C4-2B (cell line): ENCODE measurements around the gene IGFALS.

Experiments
- H3K27ac ChIP-seq: fragments of 450-650 bp; 2 replicates; pipeline ENCODE4 v1.5.1; 2017
- ZFX ChIP-seq: fragments of 450-650 bp; IDR thresholded peaks from 2 replicates; pipeline ENCODE4 v1.6.1; 2017
- TF ChIP-seq, protein P1 (sequence below): fragments of 450-650 bp; conservative IDR thresholded peaks from 2 replicates; pipeline ENCODE4 v1.5.1; 2017; ENCODE audit warnings: mild to moderate bottlenecking

Gene IGFALS

GRCh38 chr16:1816396-1817275 lies 23.1 kb upstream of the IGFALS start:
- no peak overlapping the region for H3K27ac ChIP-seq
- TF ChIP-seq ZFX: no peak
- TF ChIP-seq, protein P1, sequence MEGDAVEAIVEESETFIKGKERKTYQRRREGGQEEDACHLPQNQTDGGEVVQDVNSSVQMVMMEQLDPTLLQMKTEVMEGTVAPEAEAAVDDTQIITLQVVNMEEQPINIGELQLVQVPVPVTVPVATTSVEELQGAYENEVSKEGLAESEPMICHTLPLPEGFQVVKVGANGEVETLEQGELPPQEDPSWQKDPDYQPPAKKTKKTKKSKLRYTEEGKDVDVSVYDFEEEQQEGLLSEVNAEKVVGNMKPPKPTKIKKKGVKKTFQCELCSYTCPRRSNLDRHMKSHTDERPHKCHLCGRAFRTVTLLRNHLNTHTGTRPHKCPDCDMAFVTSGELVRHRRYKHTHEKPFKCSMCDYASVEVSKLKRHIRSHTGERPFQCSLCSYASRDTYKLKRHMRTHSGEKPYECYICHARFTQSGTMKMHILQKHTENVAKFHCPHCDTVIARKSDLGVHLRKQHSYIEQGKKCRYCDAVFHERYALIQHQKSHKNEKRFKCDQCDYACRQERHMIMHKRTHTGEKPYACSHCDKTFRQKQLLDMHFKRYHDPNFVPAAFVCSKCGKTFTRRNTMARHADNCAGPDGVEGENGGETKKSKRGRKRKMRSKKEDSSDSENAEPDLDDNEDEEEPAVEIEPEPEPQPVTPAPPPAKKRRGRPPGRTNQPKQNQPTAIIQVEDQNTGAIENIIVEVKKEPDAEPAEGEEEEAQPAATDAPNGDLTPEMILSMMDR: no peak

GRCh38 chr16:1815461-1815860 lies 22.0 kb upstream of the IGFALS start:
- TF ChIP-seq ZFX: no peak
- TF ChIP-seq, protein P1: no peak
- H3K27ac ChIP-seq: no peak overlapping the region

- no peak for TF ChIP-seq ZFX
- TF ChIP-seq, protein P1: peak; percentile 90
- H3K27ac ChIP-seq: no peak overlapping the region
These were observed 19.2 kb upstream of the IGFALS start for GRCh38 chr16:1812732-1813163.

DNA sequence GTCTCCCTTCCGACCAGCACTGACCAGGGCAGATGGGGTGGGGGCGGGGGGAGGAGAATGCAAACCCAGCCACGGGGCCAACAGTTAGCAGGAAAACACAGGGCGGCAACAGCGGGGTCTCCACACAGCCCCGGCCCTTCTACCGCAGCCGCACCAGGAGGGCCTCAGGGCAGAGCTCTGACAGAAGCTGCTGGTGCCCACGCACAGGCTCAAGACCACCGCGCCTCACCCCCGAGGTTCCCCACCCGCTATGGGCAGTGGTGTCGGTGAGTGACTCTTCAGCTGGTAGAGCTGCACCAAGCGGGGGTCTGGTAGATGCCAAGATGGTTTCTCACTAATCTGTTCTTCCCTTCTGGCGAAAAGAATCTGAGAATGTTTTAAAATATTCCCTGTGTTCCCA lies 17.0 kb upstream of the IGFALS start:
- no peak overlapping the region for H3K27ac ChIP-seq
- TF ChIP-seq ZFX: no peak
- TF ChIP-seq, protein P1: no peak

DNA sequence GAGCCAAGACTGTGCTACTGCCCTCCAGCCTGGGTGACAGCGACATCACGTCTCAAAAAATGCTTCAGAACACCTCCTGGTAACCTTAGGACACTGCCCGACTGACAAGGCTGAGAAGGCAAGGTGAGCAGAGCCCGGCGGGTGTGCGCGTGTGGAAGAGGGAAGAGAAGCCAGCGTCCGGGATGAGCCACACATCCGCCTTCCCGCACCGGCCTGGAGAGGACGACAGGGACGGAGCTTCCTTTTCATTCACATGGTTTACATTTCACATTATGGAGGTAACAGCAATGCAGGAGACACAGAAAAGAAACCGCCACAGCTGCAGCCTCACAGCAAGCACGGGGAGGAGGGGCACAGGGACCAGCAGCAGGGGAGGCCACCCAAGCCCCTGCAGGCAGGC lies 16.6 kb upstream of the IGFALS start:
- TF ChIP-seq ZFX: no peak
- TF ChIP-seq, protein P1: no peak
- H3K27ac ChIP-seq: no peak overlapping the region

DNA sequence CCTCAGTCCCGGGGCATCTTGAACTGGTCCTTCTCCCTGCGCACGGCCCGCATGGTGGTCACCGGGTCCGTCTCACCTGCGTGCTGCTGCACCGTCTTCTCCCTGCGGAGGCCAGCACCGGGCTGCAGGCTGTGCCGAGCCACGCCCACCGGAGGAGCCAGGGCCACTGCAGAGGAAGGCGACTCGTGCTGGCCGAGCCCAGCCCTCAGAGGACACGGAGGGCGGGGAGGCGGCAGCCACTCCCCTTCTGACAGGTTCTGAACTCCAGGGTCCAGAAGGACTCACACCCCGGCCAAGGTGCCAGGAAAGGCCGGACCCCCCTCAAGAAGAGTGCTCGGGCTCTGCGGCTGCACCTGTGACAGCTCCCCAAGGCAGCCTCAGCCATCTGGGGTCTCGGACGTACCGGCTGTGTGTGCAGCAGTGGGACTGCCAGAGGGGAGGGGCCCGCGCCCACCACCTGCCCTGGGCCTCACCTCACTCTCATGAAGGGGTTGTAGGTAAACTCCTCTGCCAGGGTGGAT lies 15.8 kb upstream of the IGFALS start:
- TF ChIP-seq ZFX: no peak
- TF ChIP-seq, protein P1: no peak

GRCh38 chr16:1808691-1809090 lies 15.2 kb upstream of the IGFALS start:
- no peak overlapping the region for H3K27ac ChIP-seq
- TF ChIP-seq, protein P1: no peak
- no peak for TF ChIP-seq ZFX

More for the DNA sequence above, 15.8 kb upstream of the IGFALS start:
- H3K27ac ChIP-seq: no peak overlapping the region
